GM23338 (cell line): ENCODE results near the gene CFAP90.

ENCODE experiments used
- CREB1 ChIP-seq: fragments of 250-450 bp; sonication (Bioruptor Pico); IDR thresholded peaks from 2 replicates; pipeline ENCODE4 v1.5.0; 2020; ENCODE audit warnings: low read depth, mild to moderate bottlenecking, moderate library complexity
- CTCF ChIP-seq, 2 experiments: fragments of 200-600 bp in 1 of 2; sonication (generic) in 1 of 2; conservative IDR thresholded peaks; 2 replicates each; pipeline versions ENCODE4 v1.5.1 to v1.6.1; 2016 to 2017; ENCODE audit warnings: antibody characterized with exemption in 2 of 2, low read depth in 2 of 2, mild to moderate bottlenecking in 2 of 2, moderate library complexity in 1 of 2
- ETS1 ChIP-seq: IDR thresholded peaks from 2 replicates; pipeline ENCODE4 v1.6.1; 2016; ENCODE audit warnings: antibody characterized with exemption
- EZH2 ChIP-seq: fragments of 200-600 bp; sonication (generic); IDR thresholded peaks from one replicate; pipeline ENCODE4 v1.8.0; 2017; ENCODE audit warnings: antibody characterized with exemption, mild to moderate bottlenecking, low read depth; ENCODE audit not compliant: unreplicated experiment
- EZH2phosphoT487 ChIP-seq: fragments of 200-600 bp; sonication (generic); IDR thresholded peaks from one replicate; pipeline ENCODE4 v1.8.1; 2018; ENCODE audit warnings: antibody characterized with exemption; ENCODE audit not compliant: unreplicated experiment
- JUNB ChIP-seq: IDR thresholded peaks from one replicate; pipeline ENCODE4 v1.6.1; 2016; ENCODE audit warnings: antibody characterized with exemption; ENCODE audit not compliant: unreplicated experiment
- NANOG ChIP-seq: IDR thresholded peaks from 2 replicates; pipeline ENCODE4 v1.6.1; 2016; ENCODE audit warnings: antibody characterized with exemption, borderline replicate concordance
- POLR2AphosphoS5 ChIP-seq: IDR thresholded peaks from 2 replicates; pipeline ENCODE4 v1.6.1; 2016; ENCODE audit warnings: antibody characterized with exemption, low read depth
- REST ChIP-seq: IDR thresholded peaks from one replicate; pipeline ENCODE4 v1.6.1; 2018; ENCODE audit warnings: antibody characterized with exemption; ENCODE audit not compliant: unreplicated experiment
- ZNF114 ChIP-seq: fragments of 250-450 bp; sonication (Bioruptor Pico); IDR thresholded peaks from 2 replicates; pipeline ENCODE4 v1.5.0; 2020; ENCODE audit warnings: mild to moderate bottlenecking, moderate library complexity
- ZNF331 ChIP-seq: fragments of 250-450 bp; sonication (Bioruptor Pico); IDR thresholded peaks from 2 replicates; pipeline ENCODE4 v1.5.0; 2020; ENCODE audit warnings: low read depth, mild to moderate bottlenecking, moderate library complexity
- ZNF462 ChIP-seq: fragments of 250-450 bp; sonication (Bioruptor Pico); IDR thresholded peaks from 2 replicates; pipeline ENCODE4 v1.5.0; 2020; ENCODE audit warnings: mild to moderate bottlenecking, moderate library complexity

GRCh38 chr5:7874639-7875038 lies 23.7 kb upstream of the CFAP90 start:
- TF ChIP-seq CTCF (conservative IDR thresholded peaks at IDR 0.05; ENCODE audit: low read depth in 2 of 2): no peak
- no peak for TF ChIP-seq POLR2AphosphoS5
- TF ChIP-seq EZH2phosphoT487: no peak
- no peak for TF ChIP-seq CREB1 (CRISPR knock-in tag)
- TF ChIP-seq REST: no peak
- TF ChIP-seq JUNB: no peak
- no peak for TF ChIP-seq EZH2
- no peak for TF ChIP-seq NANOG
- TF ChIP-seq ETS1: no peak
- TF ChIP-seq ZNF462 (CRISPR knock-in tag): no peak
- TF ChIP-seq ZNF331 (CRISPR knock-in tag): no peak
- no peak for TF ChIP-seq ZNF114 (CRISPR knock-in tag)
